Panc1 (cell line): ENCODE results near the gene COL28A1. TPM values are rescaled to one million over a fixed set of nuclear protein-coding genes. Genes with fewer than 3 reads are reported as not detected.

Experiments used
- ATAC-seq: fragments of 200-7000 bp; cut with Tn5 transposase; 2 replicates; pipeline ENCODE4 v1.9.1; 2020; ENCODE audit warnings: mild to moderate bottlenecking, moderate library complexity
- BruUV-seq: library from RNA; stranded (reverse); fragments of 400-500 nt; replicated peaks from 2 replicates; lab custom pipeline; 2021; lab: Mats Ljungman, UMichigan
- CTCF ChIA-PET: fragments of 300-600 bp; sonication (Branson Sonifier 250); formaldehyde crosslinking; loops from one replicate; lab custom pipeline; 2022; ENCODE audit warnings: antibody characterized with exemption; lab: Charles Lee
- POLR2A ChIA-PET: fragments of 300-600 bp; sonication (Branson Sonifier 250); formaldehyde crosslinking; loops from one replicate; lab custom pipeline; 2022; ENCODE audit warnings: antibody characterized with exemption; lab: Charles Lee
- DNase-seq: peaks from one replicate; pipeline ENCODE4 v3.0.0-alpha.2; 2010; ENCODE audit warnings: low read depth, low spot score
- H3K27ac ChIP-seq: 2 replicates; pipeline ENCODE4 v1.5.1; 2011; ENCODE audit warnings: mild to moderate bottlenecking, low read length, inconsistent platforms
- H3K27me3 ChIP-seq: fragments of 200-500 bp; sonication (Bioruptor generic); 2 replicates; pipeline ENCODE4 v1.6.0; 2014; ENCODE audit warnings: low read length, inconsistent platforms; ENCODE audit not compliant: control insufficient read depth, insufficient read depth
- H3K36me3 ChIP-seq: fragments of 200-500 bp; sonication (Bioruptor generic); 2 replicates; pipeline ENCODE4 v1.5.1; 2014; ENCODE audit warnings: inconsistent platforms, mild to moderate bottlenecking, low read length, moderate library complexity; ENCODE audit not compliant: control insufficient read depth, insufficient read depth
- H3K4me1 ChIP-seq: 2 replicates; pipeline ENCODE4 v1.5.1; 2011; ENCODE audit warnings: inconsistent platforms, mild to moderate bottlenecking, low read length, moderate library complexity; ENCODE audit not compliant: control insufficient read depth, insufficient read depth
- H3K4me3 ChIP-seq, 2 experiments: 2 replicates each; pipeline ENCODE4 v1.5.1; 2011 to 2012; ENCODE audit warnings: low read depth in 2 of 2, low read length in 2 of 2, mild to moderate bottlenecking in 2 of 2, inconsistent platforms in 1 of 2, moderate library complexity in 1 of 2
- H3K9me3 ChIP-seq: fragments of 200-500 bp; sonication (Bioruptor generic); 2 replicates; pipeline ENCODE4 v1.5.1; 2014; ENCODE audit warnings: low read depth, mild to moderate bottlenecking, inconsistent platforms, low read length, moderate library complexity; ENCODE audit not compliant: control insufficient read depth, insufficient read depth
- CTCF ChIP-seq: fragments of 450-650 bp; IDR thresholded peaks from 2 replicates; pipeline ENCODE4 v1.5.1; 2017; ENCODE audit warnings: mild to moderate bottlenecking
- POLR2AphosphoS5 ChIP-seq: IDR thresholded peaks from 2 replicates; pipeline ENCODE4 v1.6.1; 2012; ENCODE audit warnings: mild to moderate bottlenecking, low read depth, low read length, moderate library complexity
- REST ChIP-seq, 2 experiments: IDR thresholded peaks; 2 replicates each; pipeline ENCODE4 v1.6.1; 2011 to 2012; ENCODE audit warnings: low read depth in 2 of 2, control low read depth in 1 of 2, low read length in 1 of 2, mild to moderate bottlenecking in 1 of 2, moderate library complexity in 1 of 2; ENCODE audit not compliant: insufficient read depth in 1 of 2
- SIN3A ChIP-seq: IDR thresholded peaks from 2 replicates; pipeline ENCODE4 v1.6.1; 2012; ENCODE audit warnings: low read depth, mild to moderate bottlenecking, low read length, moderate library complexity, borderline replicate concordance; ENCODE audit not compliant: insufficient read depth
- TCF7L2 ChIP-seq: IDR thresholded peaks from 2 replicates; pipeline ENCODE4 v1.6.1; 2011; ENCODE audit warnings: mild to moderate bottlenecking, low read depth, low read length, inconsistent platforms
- in situ Hi-C: cut with HindIII; loops from 2 replicates; pipeline ENCODE4 v1.10.0; 2016; ENCODE audit warnings: low sequenced_read_pairs, low pct_unique_long_range_greater_than_20kb
- intact Hi-C: fragments of 100-400 bp; cut with micrococcal nuclease; formaldehyde crosslinking; loops from one replicate; pipeline ENCODE4 v1.10.0; 2022; ENCODE audit not compliant: unreplicated experiment
- total RNA-seq: library from RNA; stranded (reverse); gene quantifications from one replicate; pipeline ENCODE4 v1.2.1, GENCODE V29; 2021; ENCODE audit not compliant: unreplicated experiment

Gene COL28A1
- total RNA-seq, 1 experiment from 2014 or later, result not detected

GRCh38 chr7:7375538-7375937 lies 160.1 kb downstream of the COL28A1 start:
- intact Hi-C loops, result no loop called here
- Histone ChIP-seq H3K4me1 (no peaks in the 10 kb centered on the region), H3K4me3 (no peak overlapping the region), H3K9me3 (no peaks in the 10 kb centered on the region), H3K27me3 (peaks cover 4% of the 10 kb centered on the region), H3K27ac (no peak overlapping the region), H3K36me3 (no peaks in the 10 kb centered on the region)
- ATAC-seq, result no peak
- BruUV-seq, result no TSS peak
- in situ Hi-C loops, result no loop called here
- ChIA-PET POLR2A (no interaction called here), CTCF (no interaction called here)
- DNase-seq, result no peak
- TF ChIP-seq SIN3A (no peak), TCF7L2 (no peak), POLR2AphosphoS5 (no peak), REST (IDR thresholded peaks at IDR 0.05; ENCODE audit: insufficient read depth in 1 of 2, low read depth in 2 of 2, low read length in 1 of 2) (no peak), CTCF (no peak)

GRCh38 chr7:7370076-7370475 lies 165.6 kb downstream of the COL28A1 start:
- CTCF ChIA-PET, result no interaction called here
- intact Hi-C loops (no loop called here), in situ Hi-C loops (no loop called here)
- no peak overlapping the region for H3K4me3 ChIP-seq
- no peak for TF ChIP-seq CTCF
- TF ChIP-seq REST (IDR thresholded peaks at IDR 0.05; ENCODE audit: insufficient read depth in 1 of 2, low read depth in 2 of 2, low read length in 1 of 2), result no peak
- TF ChIP-seq POLR2AphosphoS5, result no peak
- TF ChIP-seq TCF7L2, result no peak
- no peak for TF ChIP-seq SIN3A
- POLR2A ChIA-PET, result interaction anchor here (0.5 kb wide), 1 partner anchor 1358 kb away, joined by 6 read pairs; no protein-coding TSS in a partner anchor
- H3K27me3 ChIP-seq, result 0 out of 2 replicates have a peak, but pooled peaks cover 3% of the 10 kb centered on the region
- no peaks in the 10 kb centered on the region for H3K36me3 ChIP-seq
- ATAC-seq (no peak), DNase-seq (no peak)
- H3K27ac ChIP-seq, result no peak overlapping the region
- no peaks in the 10 kb centered on the region for H3K4me1 ChIP-seq
- no peaks in the 10 kb centered on the region for H3K9me3 ChIP-seq
- no TSS peak for BruUV-seq
